ENCODE results near the gene PRTFDC1. TPM values are rescaled to one million over a fixed set of nuclear protein-coding genes. Genes with fewer than 3 reads are reported as not detected.

The PRTFDC1 gene
- total RNA-seq, 1 experiment from 2014 or later, result 83.2 TPM

DNA sequence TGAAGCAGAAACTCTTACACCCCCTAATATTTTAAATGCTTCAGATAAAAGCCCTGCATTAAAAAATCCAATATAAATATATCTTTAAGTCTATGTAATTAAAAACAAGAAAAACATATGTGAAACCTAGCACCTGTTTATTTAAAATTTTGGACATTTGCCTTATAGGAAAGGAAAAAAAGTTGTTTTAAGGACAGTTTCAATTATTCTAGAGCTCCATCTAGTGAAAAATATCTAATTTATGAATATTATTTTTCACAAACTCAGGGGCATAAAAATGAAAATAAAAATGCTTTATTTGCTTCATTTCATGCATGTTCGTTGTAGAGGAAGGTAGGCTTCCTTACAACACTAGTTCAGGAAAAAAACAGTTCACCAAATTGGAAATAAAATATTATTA lies 37.5 kb upstream of the PRTFDC1 start:
- CTCF ChIA-PET, result interaction anchor here (0.7 to 1.7 kb wide), 4 partner anchors 38 to 372 kb away, joined by 3 to 6 read pairs (median 6); no protein-coding TSS in a partner anchor
- no peaks in the 10 kb centered on the region for H3K4me1 Mint-ChIP-seq (ENCODE audit: low read depth, unreplicated experiment)
- BruUV-seq (replicated peaks), result no TSS peak

DNA sequence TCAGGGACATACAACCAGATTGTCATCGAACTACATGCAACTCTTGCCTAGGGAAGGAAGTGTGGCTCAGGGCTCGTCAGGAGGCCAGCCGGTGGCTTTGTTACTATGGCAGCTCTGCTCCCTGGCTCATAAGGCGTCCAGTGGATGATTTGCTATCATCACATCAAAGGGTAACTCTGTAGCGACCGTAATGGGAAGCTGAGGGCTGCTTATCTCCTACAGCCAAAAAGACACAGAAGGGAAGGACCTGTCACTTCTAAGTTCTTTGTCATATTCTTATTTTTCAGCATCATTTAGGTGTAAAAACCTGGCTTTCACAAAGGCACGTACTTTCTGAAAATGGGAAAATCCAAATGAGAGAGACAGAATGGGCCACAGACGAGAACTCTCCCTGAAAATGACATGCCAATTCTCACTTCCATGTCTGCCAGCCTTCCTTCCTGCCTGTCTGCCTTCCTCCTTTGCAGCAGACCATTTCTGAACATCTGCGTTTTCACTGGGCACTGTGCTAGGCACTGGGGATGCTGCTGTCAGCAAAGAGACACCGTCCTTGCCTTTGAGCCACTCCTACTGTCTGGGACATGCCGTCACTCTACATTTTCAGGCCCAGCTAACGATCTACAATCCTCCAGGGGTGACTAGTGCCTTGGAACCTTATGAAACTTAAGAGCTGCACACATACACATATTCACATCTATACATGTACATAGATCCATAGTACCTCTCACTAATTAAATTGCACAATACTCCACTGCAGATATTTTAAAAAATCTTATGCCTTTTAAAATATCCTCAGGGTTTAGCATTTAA lies 36.6 kb upstream of the PRTFDC1 start:
- H3K4me3 ChIP-seq (ENCODE audit: low read depth, low read length), result no peak overlapping the region
- no peak for TF ChIP-seq CTCF (IDR thresholded peaks at IDR 0.05; ENCODE audit: insufficient read depth in 1 of 2, low read depth in 1 of 2, low read length in 1 of 2, severe bottlenecking in 1 of 2, unreplicated experiment in 1 of 2)
- ChIA-PET CTCF (interaction anchor here (0.7 to 1.7 kb wide), 5 partner anchors 28 to 371 kb away, joined by 3 to 6 read pairs (median 5); partner anchors contain the start of gene THNSL1), POLR2A (no interaction called here)
- no peaks in the 10 kb centered on the region for H3K27me3 Mint-ChIP-seq (ENCODE audit: insufficient read depth, unreplicated experiment)
- no peaks in the 10 kb centered on the region for H3K27me3 ChIP-seq (replicated peaks; ENCODE audit: control insufficient read depth, insufficient read depth, low read length)
- no peaks in the 10 kb centered on the region for H3K36me3 ChIP-seq (ENCODE audit: control insufficient read depth, insufficient read depth, low read length)
- H3K4me1 Mint-ChIP-seq (ENCODE audit: low read depth, unreplicated experiment), result no peaks in the 10 kb centered on the region
- H3K36me3 Mint-ChIP-seq (ENCODE audit: insufficient read depth, unreplicated experiment), result no peaks in the 10 kb centered on the region
- no peaks in the 10 kb centered on the region for H3K9me3 ChIP-seq
- no TSS peak for BruUV-seq (replicated peaks)
- DNase-seq, result no peak
- H3K27ac Mint-ChIP-seq (ENCODE audit: unreplicated experiment), result no peak overlapping the region
- no peaks in the 10 kb centered on the region for H3K9me3 Mint-ChIP-seq (ENCODE audit: unreplicated experiment)
- no peak overlapping the region for H3K4me3 Mint-ChIP-seq (ENCODE audit: unreplicated experiment)
- intact Hi-C loops (cut with micrococcal nuclease; ENCODE audit: unreplicated experiment), result no loop called here
- H3K4me1 ChIP-seq, result no peaks in the 10 kb centered on the region

More for the DNA sequence above, 37.5 kb upstream of the PRTFDC1 start:
- Histone ChIP-seq H3K4me3 (ENCODE audit: low read depth, low read length) (no peak overlapping the region), H3K36me3 (ENCODE audit: control insufficient read depth, insufficient read depth, low read length) (no peaks in the 10 kb centered on the region), H3K9me3 (no peaks in the 10 kb centered on the region), H3K27me3 (replicated peaks; ENCODE audit: control insufficient read depth, insufficient read depth, low read length) (no peaks in the 10 kb centered on the region), H3K4me1 (no peaks in the 10 kb centered on the region)
- DNase-seq, result no peak
- Mint-ChIP-seq H3K36me3 (ENCODE audit: insufficient read depth, unreplicated experiment) (no peaks in the 10 kb centered on the region), H3K9me3 (ENCODE audit: unreplicated experiment) (no peaks in the 10 kb centered on the region), H3K4me3 (ENCODE audit: unreplicated experiment) (no peak overlapping the region), H3K27me3 (ENCODE audit: insufficient read depth, unreplicated experiment) (no peaks in the 10 kb centered on the region), H3K27ac (ENCODE audit: unreplicated experiment) (no peak overlapping the region)
- TF ChIP-seq CTCF (IDR thresholded peaks at IDR 0.05; ENCODE audit: insufficient read depth in 1 of 2, low read depth in 1 of 2, low read length in 1 of 2, severe bottlenecking in 1 of 2, unreplicated experiment in 1 of 2), result peak in 1 of 2 experiments; percentile 17
- intact Hi-C loops (cut with micrococcal nuclease; ENCODE audit: unreplicated experiment), result loop anchor here (1.0 kb wide), 2 partner anchors 91 to 347 kb away; no protein-coding TSS in a partner anchor
- POLR2A ChIA-PET, result no interaction called here

- no peaks in the 10 kb centered on the region for H3K36me3 ChIP-seq (ENCODE audit: control insufficient read depth, insufficient read depth, low read length)
- no peaks in the 10 kb centered on the region for H3K9me3 Mint-ChIP-seq (ENCODE audit: unreplicated experiment)
- H3K27me3 Mint-ChIP-seq (ENCODE audit: insufficient read depth, unreplicated experiment), result no peaks in the 10 kb centered on the region
- H3K4me1 Mint-ChIP-seq (ENCODE audit: low read depth, unreplicated experiment), result no peaks in the 10 kb centered on the region
- no TSS peak for BruUV-seq (replicated peaks)
- H3K36me3 Mint-ChIP-seq (ENCODE audit: insufficient read depth, unreplicated experiment), result no peaks in the 10 kb centered on the region
- intact Hi-C loops (cut with micrococcal nuclease; ENCODE audit: unreplicated experiment), result no loop called here
- TF ChIP-seq CTCF (IDR thresholded peaks at IDR 0.05; ENCODE audit: insufficient read depth in 1 of 2, low read depth in 1 of 2, low read length in 1 of 2, severe bottlenecking in 1 of 2, unreplicated experiment in 1 of 2), result no peak
- H3K27me3 ChIP-seq (replicated peaks; ENCODE audit: control insufficient read depth, insufficient read depth, low read length), result no peaks in the 10 kb centered on the region
- no peak overlapping the region for H3K4me3 ChIP-seq (ENCODE audit: low read depth, low read length)
- CTCF ChIA-PET, result no interaction called here
- no peak overlapping the region for H3K4me3 Mint-ChIP-seq (ENCODE audit: unreplicated experiment)
- POLR2A ChIA-PET, result no interaction called here
- peaks cover 6% of the 10 kb centered on the region; the same call in 1 of the 2 replicates for H3K4me1 ChIP-seq
- no peaks in the 10 kb centered on the region for H3K9me3 ChIP-seq
- H3K27ac Mint-ChIP-seq (ENCODE audit: unreplicated experiment), result no peak overlapping the region
- no peak for DNase-seq
These were observed 32.5 kb upstream of the PRTFDC1 start for GRCh38 chr10:24984906-24985305.

Measured in Caco-2 (cell line).